ENCODE measurements around the gene EPAS1.

DNA sequence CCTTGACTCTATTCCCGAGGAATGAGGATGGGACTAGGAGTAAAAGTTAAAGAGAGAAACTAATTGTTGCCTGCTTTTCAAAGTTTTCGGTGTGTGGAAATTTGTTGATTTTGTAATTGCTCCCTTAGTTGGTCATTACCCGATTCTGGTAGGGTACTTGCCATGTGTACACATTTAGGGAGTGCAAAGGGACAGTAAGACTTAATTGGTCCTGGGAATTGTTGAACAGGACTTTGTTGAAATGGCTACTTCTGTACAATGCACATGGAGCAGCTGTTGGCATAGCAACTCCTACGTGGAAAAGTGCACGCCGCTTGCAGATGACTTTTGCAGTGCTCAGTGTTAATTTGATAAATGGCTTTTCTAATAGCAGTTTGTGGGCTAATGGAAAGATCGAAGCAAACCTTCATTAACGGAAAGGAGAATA is 22.9 kb downstream of the EPAS1 start:
- TF ChIP-seq CTBP1 (IDR thresholded peaks at IDR 0.05; ENCODE audit: borderline replicate concordance) (no peak), ELF4 (IDR thresholded peaks at IDR 0.05) (no peak), FOXM1 (IDR thresholded peaks at IDR 0.05; ENCODE audit: borderline replicate concordance) (no peak), L3MBTL2 (conservative IDR thresholded peaks at IDR 0.05) (no peak), SP1 (IDR thresholded peaks at IDR 0.05) (no peak), BHLHE40 (IDR thresholded peaks at IDR 0.05; ENCODE audit: borderline replicate concordance) (no peak), ZNF384 (IDR thresholded peaks at IDR 0.05) (no peak), NFRKB (IDR thresholded peaks at IDR 0.05) (no peak), FOXK2 (IDR thresholded peaks at IDR 0.05) (no peak)

Measured in HEK293T (cell line).